Gastrocnemius medialis (tissue), 4 donors: ENCODE data around the gene GOLGA6A. TPM values are rescaled to one million over a fixed set of nuclear protein-coding genes. Genes with fewer than 3 reads are reported as not detected.

ENCODE experiments used
- ATAC-seq, 2 donors: fragments of 150-250 bp; one replicate each; pipeline ENCODE4 v1.9.1; 2016
- DNase-seq, 2 donors: peaks; one replicate each; pipeline ENCODE4 v3.0.0-alpha.2; 2019
- H3K27ac ChIP-seq, 4 donors: fragments of 200-600 bp; sonication (generic); 1 replicate in 1 of 4; 2 replicates in 3 of 4; pipeline ENCODE4 v1.5.1; 2016 to 2018; ENCODE audit warnings: mild to moderate bottlenecking in 2 of 4, moderate library complexity in 1 of 4
- H3K27me3 ChIP-seq, 3 donors: fragments of 200-600 bp; sonication (generic) in 2 of 3; 1 replicate in 1 of 3; 2 replicates in 2 of 3; pipeline versions ENCODE4 v1.5.1 to v1.6.0; 2016 to 2019; ENCODE audit warnings: mild to moderate bottlenecking in 1 of 3, moderate library complexity in 1 of 3
- H3K36me3 ChIP-seq, 2 donors: fragments of 200-600 bp; sonication (generic) in 1 of 2; one replicate each; pipeline ENCODE4 v1.5.1; 2017 to 2018
- H3K4me1 ChIP-seq, 2 donors: fragments of 200-600 bp; sonication (generic) in 1 of 2; one replicate each; pipeline ENCODE4 v1.5.1; 2016 to 2017; ENCODE audit warnings: mild to moderate bottlenecking in 2 of 2
- H3K4me3 ChIP-seq, 4 donors: fragments of 200-600 bp; sonication (generic) in 3 of 4; 1 replicate in 1 of 4; 2 replicates in 3 of 4; pipeline ENCODE4 v1.5.1; 2016 to 2019; ENCODE audit warnings: mild to moderate bottlenecking in 2 of 4
- H3K9me3 ChIP-seq, 3 donors: fragments of 200-600 bp; sonication (generic) in 2 of 3; 1 replicate in 1 of 3; 2 replicates in 2 of 3; pipeline ENCODE4 v1.5.1; 2016 to 2019
- POLR2A ChIP-seq, 2 donors: fragments of 450-650 bp; IDR thresholded peaks; one replicate each; pipeline ENCODE4 v1.6.1; 2017; ENCODE audit warnings: antibody characterized with exemption in 2 of 2, mild to moderate bottlenecking in 2 of 2, moderate library complexity in 2 of 2
- in situ Hi-C, 4 donors: fragments of 200-750 bp; cut with MboI; loops; one replicate each; pipeline versions ENCODE4 v1.15.0 to v1.8.0; 2017; ENCODE audit warnings: low sequenced_read_pairs in 4 of 4
- intact Hi-C: fragments of 100-400 bp; cut with DNase I; formaldehyde crosslinking; loops from one replicate; pipeline ENCODE4 v1.15.1; 2023; ENCODE audit warnings: low total_unique reads
- total RNA-seq, 4 donors: library from RNA; depleted of rRNA; stranded (reverse); fragments of >200 nt; gene quantifications; one replicate each; pipeline versions ENCODE4 v1.1.0 to v1.2.3, GENCODE V29; 2016
- TF ChIP-seq, protein P1 (sequence below), 5 experiments: fragments of 450-650 bp in 3 of 5; fragments of 200-600 bp in 2 of 5; sonication (generic) in 2 of 5; IDR thresholded peaks in 4 of 5; conservative IDR thresholded peaks in 1 of 5; 1 replicate in 4 of 5; 2 replicates in 1 of 5; pipeline ENCODE4 v1.5.1; 2016 to 2019; ENCODE audit warnings: antibody characterized with exemption in 5 of 5, mild to moderate bottlenecking in 3 of 5, moderate library complexity in 3 of 5

The GOLGA6A gene
- total RNA-seq, 4 donors from 2014 or later: 0.10 to 0.83 TPM; not detected in 2

DNA sequence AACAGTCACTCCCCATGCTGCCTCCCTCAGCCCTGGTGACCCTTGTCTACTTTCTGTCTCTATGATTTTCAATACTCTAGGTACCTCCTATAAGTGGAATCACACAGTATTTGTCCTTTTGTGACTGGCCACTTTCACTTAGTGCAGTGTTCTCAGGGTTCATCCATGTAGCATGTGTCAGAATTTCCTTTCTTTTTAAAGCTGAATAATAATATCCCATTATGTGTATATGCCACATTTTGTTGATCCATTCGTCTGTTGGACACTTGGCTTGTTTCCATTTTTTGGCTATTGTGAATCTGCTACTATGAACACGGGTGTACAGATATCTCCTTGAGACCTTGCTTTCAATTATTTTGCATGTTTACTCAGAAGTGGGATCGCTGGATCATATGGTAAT is 53.7 kb downstream of the GOLGA6A start:
- TF ChIP-seq POLR2A (IDR thresholded peaks at IDR 0.05): no peak
- TF ChIP-seq, protein P1, sequence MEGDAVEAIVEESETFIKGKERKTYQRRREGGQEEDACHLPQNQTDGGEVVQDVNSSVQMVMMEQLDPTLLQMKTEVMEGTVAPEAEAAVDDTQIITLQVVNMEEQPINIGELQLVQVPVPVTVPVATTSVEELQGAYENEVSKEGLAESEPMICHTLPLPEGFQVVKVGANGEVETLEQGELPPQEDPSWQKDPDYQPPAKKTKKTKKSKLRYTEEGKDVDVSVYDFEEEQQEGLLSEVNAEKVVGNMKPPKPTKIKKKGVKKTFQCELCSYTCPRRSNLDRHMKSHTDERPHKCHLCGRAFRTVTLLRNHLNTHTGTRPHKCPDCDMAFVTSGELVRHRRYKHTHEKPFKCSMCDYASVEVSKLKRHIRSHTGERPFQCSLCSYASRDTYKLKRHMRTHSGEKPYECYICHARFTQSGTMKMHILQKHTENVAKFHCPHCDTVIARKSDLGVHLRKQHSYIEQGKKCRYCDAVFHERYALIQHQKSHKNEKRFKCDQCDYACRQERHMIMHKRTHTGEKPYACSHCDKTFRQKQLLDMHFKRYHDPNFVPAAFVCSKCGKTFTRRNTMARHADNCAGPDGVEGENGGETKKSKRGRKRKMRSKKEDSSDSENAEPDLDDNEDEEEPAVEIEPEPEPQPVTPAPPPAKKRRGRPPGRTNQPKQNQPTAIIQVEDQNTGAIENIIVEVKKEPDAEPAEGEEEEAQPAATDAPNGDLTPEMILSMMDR (IDR thresholded peaks at IDR 0.05 in 4 of 5, conservative IDR thresholded peaks at IDR 0.05 in 1 of 5): no peak
- in situ Hi-C loops (no loop called here), intact Hi-C loops (no loop called here)
- H3K4me1 ChIP-seq: peaks cover 16 to 17% of the 10 kb centered on the region in 2 donors
- no peaks in the 10 kb centered on the region for H3K27me3 ChIP-seq
- H3K36me3 ChIP-seq: peaks cover 0 to 36% of the 10 kb centered on the region in 2 donors
- no peak for DNase-seq
- no peak overlapping the region for H3K27ac ChIP-seq
- no peaks in the 10 kb centered on the region for H3K9me3 ChIP-seq
- ATAC-seq: no peak
- H3K4me3 ChIP-seq: no peak overlapping the region

GRCh38 chr15:74027688-74028087 is 54.7 kb downstream of the GOLGA6A start:
- DNase-seq: no peak
- intact Hi-C loops: no loop called here
- Histone ChIP-seq H3K4me3 (no peak overlapping the region), H3K27me3 (no peaks in the 10 kb centered on the region), H3K9me3 (no peaks in the 10 kb centered on the region), H3K27ac (no peak overlapping the region), H3K36me3 (peaks cover 0 to 38% of the 10 kb centered on the region in 2 donors), H3K4me1 (peaks cover 16 to 17% of the 10 kb centered on the region in 2 donors)
- TF ChIP-seq POLR2A (IDR thresholded peaks at IDR 0.05): no peak
- TF ChIP-seq, protein P1 (IDR thresholded peaks at IDR 0.05 in 4 of 5, conservative IDR thresholded peaks at IDR 0.05 in 1 of 5): no peak
- in situ Hi-C loops: no loop called here
- no peak for ATAC-seq

DNA sequence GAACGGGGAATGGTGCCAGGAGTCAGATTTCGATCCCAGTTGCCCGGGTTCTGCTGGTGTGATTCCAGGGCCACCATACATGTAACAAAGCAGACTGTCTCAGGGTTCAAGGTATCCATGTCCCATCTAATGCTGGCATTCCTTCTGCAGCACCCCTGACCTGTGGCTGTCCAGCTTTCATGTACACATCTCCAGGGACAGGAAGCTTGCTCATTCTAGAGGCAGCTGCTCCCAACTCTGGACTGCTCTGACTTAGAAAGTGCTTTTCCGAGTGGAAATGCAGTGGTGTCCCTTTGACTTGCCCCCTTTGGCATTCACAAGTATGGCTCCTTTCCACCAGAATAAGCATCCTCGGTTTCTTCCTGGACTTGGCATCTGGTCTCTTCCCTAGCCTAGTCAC is 56.9 kb downstream of the GOLGA6A start:
- Histone ChIP-seq H3K27me3 (no peaks in the 10 kb centered on the region), H3K4me1 (peaks cover 16 to 17% of the 10 kb centered on the region in 2 donors), H3K27ac (no peak overlapping the region), H3K4me3 (no peak overlapping the region), H3K9me3 (no peaks in the 10 kb centered on the region), H3K36me3 (peaks cover 0 to 39% of the 10 kb centered on the region in 2 donors)
- intact Hi-C loops: no loop called here
- in situ Hi-C loops: no loop called here
- no peak for DNase-seq
- TF ChIP-seq POLR2A (IDR thresholded peaks at IDR 0.05): no peak
- TF ChIP-seq, protein P1 (IDR thresholded peaks at IDR 0.05 in 4 of 5, conservative IDR thresholded peaks at IDR 0.05 in 1 of 5): no peak
- ATAC-seq: no peak

- TF ChIP-seq, protein P1 (IDR thresholded peaks at IDR 0.05 in 4 of 5, conservative IDR thresholded peaks at IDR 0.05 in 1 of 5): no peak
- TF ChIP-seq POLR2A (IDR thresholded peaks at IDR 0.05): no peak
- Histone ChIP-seq H3K36me3 (peaks cover 0 to 39% of the 10 kb centered on the region in 2 donors), H3K27me3 (no peaks in the 10 kb centered on the region), H3K4me3 (no peak overlapping the region), H3K4me1 (peaks cover 16 to 17% of the 10 kb centered on the region in 2 donors), H3K9me3 (no peaks in the 10 kb centered on the region), H3K27ac (peak overlapping the region in 1 of 4 donors; percentile 27)
- intact Hi-C loops: no loop called here
- no peak for ATAC-seq
- DNase-seq: no peak
- in situ Hi-C loops: no loop called here
These were observed 57.7 kb downstream of the GOLGA6A start for GRCh38 chr15:74024687-74025086.
